GM06990 (cell line): Measurements from ENCODE around the gene BUD23.
"Not testable (repeated sequence)": the region's sequence is repeated elsewhere in the genome, so short reads cannot be mapped to it uniquely, and the experiment has no call there.

ENCODE experiments used
- DNase-seq: peaks from one replicate; pipeline ENCODE4 v3.0.0-alpha.2; 2011; ENCODE audit not compliant: insufficient read length; ENCODE audit errors: extremely low read depth
- H3K27me3 ChIP-seq: replicated peaks from 2 replicates; pipeline ENCODE4 v1.6.0; 2011; ENCODE audit warnings: low read length; ENCODE audit not compliant: control insufficient read depth, insufficient read depth
- H3K36me3 ChIP-seq: 2 replicates; pipeline ENCODE4 v1.5.1; 2011; ENCODE audit warnings: low read length; ENCODE audit not compliant: control insufficient read depth, insufficient read depth
- H3K4me3 ChIP-seq: replicated peaks from 2 replicates; pipeline ENCODE4 v1.5.1; 2011; ENCODE audit warnings: low read depth, mild to moderate bottlenecking, control low read depth, low read length
- CTCF ChIP-seq: IDR thresholded peaks from 2 replicates; pipeline ENCODE4 v1.5.1; 2011; ENCODE audit warnings: low read length, control low read depth, mild to moderate bottlenecking, inconsistent platforms; ENCODE audit not compliant: insufficient read depth, poor library complexity, severe bottlenecking

BUD23 gene

DNA sequence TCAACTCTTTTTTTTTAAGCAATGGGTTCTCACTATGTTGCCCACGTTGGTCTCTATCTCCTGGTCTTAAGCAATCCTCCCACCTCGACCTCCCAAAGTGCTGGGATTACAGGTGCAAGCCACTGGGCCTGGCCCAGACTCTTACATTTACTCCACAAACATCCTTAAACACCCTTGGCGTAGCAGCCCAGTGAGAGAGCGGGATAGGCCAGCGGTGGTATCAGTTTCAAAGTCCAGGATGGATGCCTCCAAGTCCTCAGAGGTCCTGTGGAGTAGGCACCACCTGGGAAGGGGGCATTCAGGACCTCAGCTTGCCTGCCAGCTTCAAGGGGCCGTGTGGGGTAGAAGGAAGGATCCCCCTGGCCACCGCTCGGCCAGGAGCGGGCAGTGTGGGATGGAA, 33.8 kb upstream of the BUD23 start:
- TF ChIP-seq CTCF, result no peak
- H3K27me3 ChIP-seq, result no peaks in the 10 kb centered on the region; the same call in 1 of the 2 replicates
- H3K4me3 ChIP-seq, result no peak overlapping the region
- no peak for DNase-seq
- no peaks in the 10 kb centered on the region for H3K36me3 ChIP-seq

- H3K27me3 ChIP-seq, result no peaks in the 10 kb centered on the region; the same call in 1 of the 2 replicates
- no peaks in the 10 kb centered on the region for H3K36me3 ChIP-seq
- no peak overlapping the region for H3K4me3 ChIP-seq
- TF ChIP-seq CTCF, result no peak
- DNase-seq, result no peak
Observed at GRCh38 chr7:73650524-73650923, 32.9 kb upstream of the BUD23 start.

DNA sequence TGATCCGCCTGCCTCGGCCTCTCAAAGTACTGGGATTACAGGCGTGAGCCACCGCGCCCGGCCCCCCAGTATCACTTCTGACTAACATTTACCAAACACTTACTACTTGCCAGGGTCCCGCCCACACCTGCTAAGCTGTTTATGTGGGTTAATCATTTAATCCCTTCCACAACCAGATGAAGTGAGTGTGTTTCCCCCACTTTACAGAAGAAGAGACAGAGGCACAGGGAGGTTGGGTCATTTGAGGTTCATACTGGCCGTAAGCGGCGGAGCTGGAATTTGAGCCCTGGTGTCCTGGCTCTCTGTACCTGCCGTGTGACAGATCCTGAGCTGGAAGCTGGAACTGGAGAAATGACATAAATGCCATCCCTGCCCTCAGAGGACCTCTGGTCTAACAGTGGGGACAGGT, 30.9 kb upstream of the BUD23 start:
- Histone ChIP-seq H3K4me3 (no peak overlapping the region), H3K36me3 (no peaks in the 10 kb centered on the region), H3K27me3 (no peaks in the 10 kb centered on the region)
- no peak for DNase-seq
- no peak for TF ChIP-seq CTCF

GRCh38 chr7:73655309-73655708, 28.1 kb upstream of the BUD23 start:
- H3K4me3 ChIP-seq, H3K27me3 ChIP-seq, DNase-seq, H3K36me3 ChIP-seq: not testable (repeated sequence)

DNA sequence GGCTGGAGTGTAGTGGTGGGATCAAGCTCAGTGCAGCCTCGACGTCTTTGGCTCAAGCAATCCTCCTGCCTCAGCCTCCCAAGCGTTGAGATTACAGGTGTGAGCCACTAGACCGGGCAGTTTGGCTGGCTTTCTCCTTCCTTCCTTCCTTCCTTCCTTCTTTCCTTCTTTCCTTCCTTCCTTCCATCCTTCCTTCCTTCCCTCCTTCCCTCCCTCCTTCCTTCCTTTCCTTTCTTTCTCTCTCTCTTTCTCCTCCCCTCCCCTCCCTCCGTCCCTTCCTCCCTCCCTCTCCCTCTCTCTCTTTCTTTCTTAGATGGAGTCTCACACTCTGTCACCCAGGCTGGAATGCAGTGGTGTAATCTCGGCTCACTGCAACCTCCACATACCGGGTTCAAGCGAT, 23.4 kb upstream of the BUD23 start:
- TF ChIP-seq CTCF, result no peak
- Histone ChIP-seq H3K27me3 (no peaks in the 10 kb centered on the region), H3K4me3 (no peak overlapping the region), H3K36me3 (no peaks in the 10 kb centered on the region)
- DNase-seq, result no peak

DNA sequence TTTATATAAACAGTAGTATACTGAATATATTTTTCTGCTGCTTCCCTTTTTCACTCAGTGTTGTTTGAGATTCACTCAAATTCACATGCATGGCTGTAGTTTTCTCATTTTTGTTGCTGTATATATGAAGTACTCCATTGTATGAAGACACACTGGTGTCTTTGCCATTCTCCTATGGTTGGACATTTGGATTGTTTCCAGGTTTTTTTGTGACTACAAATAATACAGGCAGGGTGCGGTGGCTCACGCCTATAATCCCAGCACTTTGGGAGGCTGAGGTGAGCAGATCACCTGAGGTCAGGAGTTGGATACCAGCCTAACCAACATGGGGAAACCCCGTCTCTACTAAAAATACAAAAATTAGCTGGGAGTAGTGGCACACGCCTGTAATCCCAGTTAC, 22.8 kb upstream of the BUD23 start:
- DNase-seq, H3K36me3 ChIP-seq, H3K27me3 ChIP-seq, H3K4me3 ChIP-seq: not testable (repeated sequence)

DNA sequence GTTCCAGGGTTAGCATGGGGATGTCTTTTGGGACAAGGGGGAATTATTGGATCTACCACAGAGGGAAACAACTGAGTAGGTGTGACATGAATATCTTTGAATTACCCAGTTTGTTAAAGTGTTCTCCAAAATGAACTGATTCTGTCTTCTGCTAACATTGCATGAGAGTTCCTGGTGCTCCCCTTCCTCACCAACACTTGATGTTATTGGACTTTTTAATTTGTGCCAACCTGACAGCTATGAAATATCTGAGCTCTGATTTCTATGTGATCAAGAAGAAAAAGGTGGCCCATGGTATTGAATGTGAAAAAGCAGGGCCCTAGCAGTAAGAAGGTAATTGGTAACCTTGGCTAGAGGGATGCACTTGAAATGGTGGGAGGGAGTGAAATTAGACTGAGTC, 20.4 kb upstream of the BUD23 start:
- H3K36me3 ChIP-seq, result no peaks in the 10 kb centered on the region
- no peak for TF ChIP-seq CTCF
- DNase-seq, result no peak
- H3K27me3 ChIP-seq, result no peaks in the 10 kb centered on the region
- no peak overlapping the region for H3K4me3 ChIP-seq
